Liver (tissue), 9 donors: ENCODE data around the gene HSD17B12. TPM values are rescaled to one million over a fixed set of nuclear protein-coding genes. Genes with fewer than 3 reads are reported as not detected.
"Not testable (repeated sequence)": the region's sequence is repeated elsewhere in the genome, so short reads cannot be mapped to it uniquely, and the experiment has no call there.

Source experiments
- DNase-seq: peaks from one replicate; pipeline ENCODE4 v3.0.0-alpha.2; 2017; ENCODE audit warnings: low spot score
- H3K27ac ChIP-seq, 2 donors: one replicate each; pipeline ENCODE4 v1.7.0; 2013; ENCODE audit warnings: inconsistent platforms in 2 of 2, low read length in 2 of 2, control low read depth in 1 of 2, low read depth in 1 of 2, mild to moderate bottlenecking in 1 of 2
- H3K27me3 ChIP-seq, 4 donors: one replicate each; pipeline versions ENCODE4 v1.6.1 to v1.7.0; 2013; ENCODE audit warnings: low read length in 3 of 4, inconsistent platforms in 1 of 4, mild to moderate bottlenecking in 1 of 4, moderate library complexity in 1 of 4; ENCODE audit not compliant: control insufficient read depth in 4 of 4, insufficient read depth in 4 of 4
- H3K36me3 ChIP-seq, 4 donors: one replicate each; pipeline versions ENCODE4 v1.6.1 to v1.7.0; 2013; ENCODE audit warnings: low read length in 3 of 4, mild to moderate bottlenecking in 3 of 4, low read depth in 1 of 4, moderate library complexity in 1 of 4; ENCODE audit not compliant: control insufficient read depth in 4 of 4, insufficient read depth in 3 of 4
- H3K4me1 ChIP-seq, 4 donors: one replicate each; pipeline versions ENCODE4 v1.6.1 to v1.7.0; 2013; ENCODE audit warnings: low read length in 3 of 4, mild to moderate bottlenecking in 3 of 4, moderate library complexity in 1 of 4; ENCODE audit not compliant: control insufficient read depth in 4 of 4, insufficient read depth in 4 of 4
- H3K4me3 ChIP-seq, 3 donors: one replicate each; pipeline versions ENCODE4 v1.6.1 to v1.7.0; 2013; ENCODE audit warnings: low read length in 3 of 3, control low read depth in 1 of 3, low read depth in 1 of 3, mild to moderate bottlenecking in 1 of 3
- H3K9ac ChIP-seq, 2 donors: one replicate each; pipeline ENCODE4 v1.7.0; 2013; ENCODE audit warnings: low read length in 2 of 2, mild to moderate bottlenecking in 2 of 2, moderate library complexity in 2 of 2, control low read depth in 1 of 2, low read depth in 1 of 2
- H3K9me3 ChIP-seq, 4 donors: one replicate each; pipeline versions ENCODE4 v1.6.1 to v1.7.0; 2013; ENCODE audit warnings: low read length in 3 of 4; ENCODE audit not compliant: control insufficient read depth in 4 of 4
- FOXA2 ChIP-seq: IDR thresholded peaks from 2 replicates; pipeline ENCODE4 v1.6.1; 2016; ENCODE audit warnings: antibody characterized with exemption
- GABPA ChIP-seq, 2 donors: IDR thresholded peaks in 1 of 2; conservative IDR thresholded peaks in 1 of 2; 2 replicates each; pipeline ENCODE4 v1.6.1; 2016; ENCODE audit warnings: antibody characterized with exemption in 2 of 2, mild to moderate bottlenecking in 1 of 2, moderate library complexity in 1 of 2
- HNF4A ChIP-seq, 2 donors: conservative IDR thresholded peaks; 2 replicates each; pipeline ENCODE4 v1.6.1; 2016; ENCODE audit warnings: antibody characterized with exemption in 2 of 2, mild to moderate bottlenecking in 2 of 2
- HNF4G ChIP-seq: IDR thresholded peaks from 2 replicates; pipeline ENCODE4 v1.6.1; 2016; ENCODE audit warnings: antibody characterized with exemption
- JUND ChIP-seq, 2 donors: IDR thresholded peaks; 2 replicates each; pipeline ENCODE4 v1.6.1; 2016; ENCODE audit warnings: antibody characterized with exemption in 2 of 2
- NR2F2 ChIP-seq: IDR thresholded peaks from 2 replicates; pipeline ENCODE4 v1.6.1; 2016; ENCODE audit warnings: antibody characterized with exemption
- RAD21 ChIP-seq, 2 donors: IDR thresholded peaks; 2 replicates each; pipeline ENCODE4 v1.6.1; 2016; ENCODE audit warnings: antibody characterized with exemption in 2 of 2, mild to moderate bottlenecking in 2 of 2
- RXRA ChIP-seq, 2 donors: IDR thresholded peaks; 2 replicates each; pipeline ENCODE4 v1.6.1; 2017 to 2018; ENCODE audit warnings: antibody characterized with exemption in 2 of 2, mild to moderate bottlenecking in 1 of 2
- SP1 ChIP-seq: IDR thresholded peaks from 2 replicates; pipeline ENCODE4 v1.6.1; 2018; ENCODE audit warnings: antibody characterized with exemption, mild to moderate bottlenecking
- TAF1 ChIP-seq: conservative IDR thresholded peaks from 2 replicates; pipeline ENCODE4 v1.6.1; 2016; ENCODE audit warnings: antibody characterized with exemption, mild to moderate bottlenecking
- YY1 ChIP-seq: IDR thresholded peaks from 2 replicates; pipeline ENCODE4 v1.6.1; 2016; ENCODE audit warnings: antibody characterized with exemption, mild to moderate bottlenecking
- WGBS: extraction: QIAGEN DNeasy Blood & Tissue Kit; methylation state at CpG from one replicate; pipeline ENCODE4 v1.1.7; 2013; 5-methylcytosine and 5-hydroxymethylcytosine counted together
- polyA plus RNA-seq, 2 donors: library from polyadenylated mRNA; stranded (reverse) in 1 of 2; unstranded in 1 of 2; fragments of 200-250 nt in 1 of 2; fragments of >200 nt in 1 of 2; fragmentation: Nextera tagmentation in 1 of 2; extraction: Ambion mirVana in 1 of 2; gene quantifications; one replicate each; pipeline versions ENCODE4 v1.2.1 to v1.2.3, GENCODE V29; 2013 to 2015
- total RNA-seq, 2 donors: library from RNA; depleted of rRNA; stranded (reverse); fragments of >200 nt; gene quantifications; one replicate each; pipeline ENCODE4 v1.2.3, GENCODE V29; 2014
- TF ChIP-seq, protein P1 (sequence below): IDR thresholded peaks from 2 replicates; pipeline ENCODE4 v1.6.1; 2016; ENCODE audit warnings: antibody characterized with exemption
- TF ChIP-seq, protein P2 (sequence below): fragments of 150-350 bp; IDR thresholded peaks from 2 replicates; pipeline ENCODE4 v1.5.1; 2017; ENCODE audit warnings: improper control_type of control experiment, low read depth, low read length; ENCODE audit not compliant: missing input control
- TF ChIP-seq, protein P3 (sequence below): IDR thresholded peaks from 2 replicates; pipeline ENCODE4 v1.6.1; 2016; ENCODE audit warnings: antibody characterized with exemption
- TF ChIP-seq, protein P4 (sequence below): IDR thresholded peaks from 2 replicates; pipeline ENCODE4 v1.6.1; 2016; ENCODE audit warnings: antibody characterized with exemption
- TF ChIP-seq, protein P5 (sequence below): IDR thresholded peaks from 2 replicates; pipeline ENCODE4 v1.6.1; 2016; ENCODE audit warnings: antibody characterized with exemption, mild to moderate bottlenecking
- donor health status: healthy.
- donor health status: healthy.
- donor health status: healthy.
- donor health status: healthy.
- donor health status: healthy.

The HSD17B12 gene
- total and polyA plus RNA-seq, 4 donors: 50.3 to 126 (median 68.3) TPM

DNA sequence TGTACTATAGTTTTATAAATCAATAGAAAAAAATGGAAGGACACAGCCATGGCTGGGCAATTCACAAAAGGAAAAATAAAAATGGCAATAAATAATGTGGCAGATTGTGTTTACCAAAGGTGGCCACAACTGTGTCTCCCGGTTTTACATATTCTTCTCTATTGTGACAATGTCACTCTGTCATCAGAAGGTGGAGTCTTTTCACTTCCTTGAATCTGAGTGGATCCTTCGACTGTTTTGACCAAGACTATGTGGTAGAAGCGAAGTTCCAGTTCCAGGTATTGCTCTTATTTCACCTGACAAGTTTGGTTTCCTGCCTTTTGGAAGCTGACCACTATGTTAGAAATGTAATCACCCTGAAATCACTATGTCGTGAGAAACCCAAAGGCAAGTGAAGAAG is 31.0 kb upstream of the HSD17B12 start:
- no peak overlapping the region for H3K4me3 ChIP-seq
- no peaks in the 10 kb centered on the region for H3K27me3 ChIP-seq
- no peak overlapping the region for H3K27ac ChIP-seq
- no peaks in the 10 kb centered on the region for H3K9me3 ChIP-seq
- no peak overlapping the region for H3K9ac ChIP-seq
- 91% methylated on average over 4 of the region's 4 CpGs for WGBS
- TF ChIP-seq HNF4G (no peak), RXRA (IDR thresholded peaks at IDR 0.05) (no peak), RAD21 (IDR thresholded peaks at IDR 0.05) (no peak), JUND (IDR thresholded peaks at IDR 0.05) (no peak)
- TF ChIP-seq, protein P1, sequence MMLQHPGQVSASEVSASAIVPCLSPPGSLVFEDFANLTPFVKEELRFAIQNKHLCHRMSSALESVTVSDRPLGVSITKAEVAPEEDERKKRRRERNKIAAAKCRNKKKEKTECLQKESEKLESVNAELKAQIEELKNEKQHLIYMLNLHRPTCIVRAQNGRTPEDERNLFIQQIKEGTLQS: no peak
- DNase-seq: no peak
- no peaks in the 10 kb centered on the region for H3K36me3 ChIP-seq
- peaks cover 7 to 14% (median 12%) of the 10 kb centered on the region in 4 donors for H3K4me1 ChIP-seq

DNA sequence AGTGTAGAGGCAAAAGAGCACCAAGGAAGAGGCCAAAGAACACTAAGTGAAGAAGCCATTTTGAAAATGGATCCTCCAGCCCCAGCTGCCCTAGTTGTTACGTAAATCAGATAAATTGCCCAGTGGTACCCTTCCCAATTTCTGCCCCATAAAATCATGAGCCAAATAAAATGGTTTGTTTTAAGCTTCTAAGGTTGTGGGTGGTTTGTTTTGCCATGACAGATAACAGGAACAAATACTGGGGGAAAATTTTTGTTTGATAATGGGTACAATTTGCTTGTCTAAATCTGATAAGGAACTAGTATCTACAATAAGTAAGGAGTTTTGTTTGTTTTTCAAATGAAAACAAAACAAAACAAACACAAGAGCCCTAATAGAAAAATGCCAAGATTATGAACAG is 30.6 kb upstream of the HSD17B12 start:
- Histone ChIP-seq H3K9ac (no peak overlapping the region), H3K4me3 (no peak overlapping the region), H3K36me3 (no peaks in the 10 kb centered on the region), H3K27ac (no peak overlapping the region), H3K4me1 (peaks cover 7 to 10% (median 9%) of the 10 kb centered on the region in 4 donors), H3K27me3 (no peaks in the 10 kb centered on the region), H3K9me3 (no peaks in the 10 kb centered on the region)
- DNase-seq: no peak
- 89% methylated on average over 1 of the region's 1 CpG for WGBS
- TF ChIP-seq GABPA (IDR thresholded peaks at IDR 0.05 in 1 of 2, conservative IDR thresholded peaks at IDR 0.05 in 1 of 2): no peak

DNA sequence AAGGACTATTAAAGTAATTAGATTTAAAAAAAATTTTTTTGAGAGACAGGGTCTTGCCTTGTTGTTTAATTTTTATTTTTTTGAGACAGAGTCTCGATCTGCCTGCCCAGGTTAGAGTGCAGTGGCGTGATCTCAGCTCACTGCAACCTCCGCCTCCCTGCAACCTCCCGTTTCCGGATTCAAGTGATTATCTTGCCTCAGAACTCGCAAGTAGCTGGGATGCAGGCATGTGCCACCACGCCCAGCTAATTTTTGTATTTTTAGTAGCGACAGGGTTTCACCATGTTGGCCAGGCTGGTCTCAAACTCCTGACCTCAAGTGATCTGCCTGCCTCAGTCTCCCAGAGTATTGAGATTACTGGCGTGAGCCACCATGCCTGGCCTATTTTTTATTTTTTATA is 17.5 kb upstream of the HSD17B12 start:
- not testable (repeated sequence) for H3K36me3 ChIP-seq, H3K9me3 ChIP-seq, H3K4me3 ChIP-seq, H3K4me1 ChIP-seq, H3K27ac ChIP-seq, H3K9ac ChIP-seq, DNase-seq, H3K27me3 ChIP-seq
- WGBS: 82% methylated on average over 9 of the region's 9 CpGs

DNA sequence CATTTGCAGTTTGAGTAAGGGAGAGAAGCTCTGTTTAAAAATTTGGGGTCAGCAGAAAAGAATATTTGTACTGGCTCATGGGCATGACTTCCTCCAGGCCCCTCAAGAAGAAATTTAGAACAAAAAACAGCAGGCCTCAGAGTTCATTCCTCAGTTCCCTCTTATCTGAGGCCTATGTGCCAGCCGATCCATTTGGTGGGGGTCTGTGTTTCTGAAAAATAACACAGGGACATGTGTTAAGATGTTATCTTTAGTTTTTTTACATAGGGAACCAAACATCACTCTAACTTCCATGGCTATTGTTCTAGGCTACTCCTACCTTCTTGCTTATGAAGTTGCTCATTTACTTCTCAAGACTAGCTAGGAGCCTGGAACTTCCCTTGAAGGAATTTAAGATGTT is 16.2 kb upstream of the HSD17B12 start:
- H3K27me3 ChIP-seq: no peaks in the 10 kb centered on the region
- 66% methylated on average over 1 of the region's 1 CpG for WGBS
- no peak overlapping the region for H3K9ac ChIP-seq
- H3K4me1 ChIP-seq: no peaks in the 10 kb centered on the region
- H3K27ac ChIP-seq: no peak overlapping the region
- H3K36me3 ChIP-seq: no peaks in the 10 kb centered on the region
- DNase-seq: no peak
- H3K9me3 ChIP-seq: no peaks in the 10 kb centered on the region
- no peak overlapping the region for H3K4me3 ChIP-seq
- TF ChIP-seq HNF4A (conservative IDR thresholded peaks at IDR 0.05) (no peak), YY1 (no peak), FOXA2 (no peak), JUND (IDR thresholded peaks at IDR 0.05) (no peak), TAF1 (no peak), HNF4G (no peak), RXRA (IDR thresholded peaks at IDR 0.05) (no peak), RAD21 (IDR thresholded peaks at IDR 0.05) (no peak), NR2F2 (no peak), GABPA (IDR thresholded peaks at IDR 0.05 in 1 of 2, conservative IDR thresholded peaks at IDR 0.05 in 1 of 2) (no peak), SP1 (no peak)
- TF ChIP-seq, protein P2, sequence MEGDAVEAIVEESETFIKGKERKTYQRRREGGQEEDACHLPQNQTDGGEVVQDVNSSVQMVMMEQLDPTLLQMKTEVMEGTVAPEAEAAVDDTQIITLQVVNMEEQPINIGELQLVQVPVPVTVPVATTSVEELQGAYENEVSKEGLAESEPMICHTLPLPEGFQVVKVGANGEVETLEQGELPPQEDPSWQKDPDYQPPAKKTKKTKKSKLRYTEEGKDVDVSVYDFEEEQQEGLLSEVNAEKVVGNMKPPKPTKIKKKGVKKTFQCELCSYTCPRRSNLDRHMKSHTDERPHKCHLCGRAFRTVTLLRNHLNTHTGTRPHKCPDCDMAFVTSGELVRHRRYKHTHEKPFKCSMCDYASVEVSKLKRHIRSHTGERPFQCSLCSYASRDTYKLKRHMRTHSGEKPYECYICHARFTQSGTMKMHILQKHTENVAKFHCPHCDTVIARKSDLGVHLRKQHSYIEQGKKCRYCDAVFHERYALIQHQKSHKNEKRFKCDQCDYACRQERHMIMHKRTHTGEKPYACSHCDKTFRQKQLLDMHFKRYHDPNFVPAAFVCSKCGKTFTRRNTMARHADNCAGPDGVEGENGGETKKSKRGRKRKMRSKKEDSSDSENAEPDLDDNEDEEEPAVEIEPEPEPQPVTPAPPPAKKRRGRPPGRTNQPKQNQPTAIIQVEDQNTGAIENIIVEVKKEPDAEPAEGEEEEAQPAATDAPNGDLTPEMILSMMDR: no peak
- TF ChIP-seq, protein P3, sequence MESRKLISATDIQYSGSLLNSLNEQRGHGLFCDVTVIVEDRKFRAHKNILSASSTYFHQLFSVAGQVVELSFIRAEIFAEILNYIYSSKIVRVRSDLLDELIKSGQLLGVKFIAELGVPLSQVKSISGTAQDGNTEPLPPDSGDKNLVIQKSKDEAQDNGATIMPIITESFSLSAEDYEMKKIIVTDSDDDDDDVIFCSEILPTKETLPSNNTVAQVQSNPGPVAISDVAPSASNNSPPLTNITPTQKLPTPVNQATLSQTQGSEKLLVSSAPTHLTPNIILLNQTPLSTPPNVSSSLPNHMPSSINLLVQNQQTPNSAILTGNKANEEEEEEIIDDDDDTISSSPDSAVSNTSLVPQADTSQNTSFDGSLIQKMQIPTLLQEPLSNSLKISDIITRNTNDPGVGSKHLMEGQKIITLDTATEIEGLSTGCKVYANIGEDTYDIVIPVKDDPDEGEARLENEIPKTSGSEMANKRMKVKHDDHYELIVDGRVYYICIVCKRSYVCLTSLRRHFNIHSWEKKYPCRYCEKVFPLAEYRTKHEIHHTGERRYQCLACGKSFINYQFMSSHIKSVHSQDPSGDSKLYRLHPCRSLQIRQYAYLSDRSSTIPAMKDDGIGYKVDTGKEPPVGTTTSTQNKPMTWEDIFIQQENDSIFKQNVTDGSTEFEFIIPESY: no peak
- TF ChIP-seq, protein P4, sequence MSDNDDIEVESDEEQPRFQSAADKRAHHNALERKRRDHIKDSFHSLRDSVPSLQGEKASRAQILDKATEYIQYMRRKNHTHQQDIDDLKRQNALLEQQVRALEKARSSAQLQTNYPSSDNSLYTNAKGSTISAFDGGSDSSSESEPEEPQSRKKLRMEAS: no peak
- TF ChIP-seq, protein P5, sequence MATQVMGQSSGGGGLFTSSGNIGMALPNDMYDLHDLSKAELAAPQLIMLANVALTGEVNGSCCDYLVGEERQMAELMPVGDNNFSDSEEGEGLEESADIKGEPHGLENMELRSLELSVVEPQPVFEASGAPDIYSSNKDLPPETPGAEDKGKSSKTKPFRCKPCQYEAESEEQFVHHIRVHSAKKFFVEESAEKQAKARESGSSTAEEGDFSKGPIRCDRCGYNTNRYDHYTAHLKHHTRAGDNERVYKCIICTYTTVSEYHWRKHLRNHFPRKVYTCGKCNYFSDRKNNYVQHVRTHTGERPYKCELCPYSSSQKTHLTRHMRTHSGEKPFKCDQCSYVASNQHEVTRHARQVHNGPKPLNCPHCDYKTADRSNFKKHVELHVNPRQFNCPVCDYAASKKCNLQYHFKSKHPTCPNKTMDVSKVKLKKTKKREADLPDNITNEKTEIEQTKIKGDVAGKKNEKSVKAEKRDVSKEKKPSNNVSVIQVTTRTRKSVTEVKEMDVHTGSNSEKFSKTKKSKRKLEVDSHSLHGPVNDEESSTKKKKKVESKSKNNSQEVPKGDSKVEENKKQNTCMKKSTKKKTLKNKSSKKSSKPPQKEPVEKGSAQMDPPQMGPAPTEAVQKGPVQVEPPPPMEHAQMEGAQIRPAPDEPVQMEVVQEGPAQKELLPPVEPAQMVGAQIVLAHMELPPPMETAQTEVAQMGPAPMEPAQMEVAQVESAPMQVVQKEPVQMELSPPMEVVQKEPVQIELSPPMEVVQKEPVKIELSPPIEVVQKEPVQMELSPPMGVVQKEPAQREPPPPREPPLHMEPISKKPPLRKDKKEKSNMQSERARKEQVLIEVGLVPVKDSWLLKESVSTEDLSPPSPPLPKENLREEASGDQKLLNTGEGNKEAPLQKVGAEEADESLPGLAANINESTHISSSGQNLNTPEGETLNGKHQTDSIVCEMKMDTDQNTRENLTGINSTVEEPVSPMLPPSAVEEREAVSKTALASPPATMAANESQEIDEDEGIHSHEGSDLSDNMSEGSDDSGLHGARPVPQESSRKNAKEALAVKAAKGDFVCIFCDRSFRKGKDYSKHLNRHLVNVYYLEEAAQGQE: no peak
- TF ChIP-seq, protein P1: no peak
